ENCODE measurements around the gene DDX47.
A peak's percentile ranks its signal among the peaks of the same experiment; 100 is the strongest.
"Not testable (repeated sequence)": the region's sequence is repeated elsewhere in the genome, so short reads cannot be mapped to it uniquely, and the experiment has no call there.

DDX47 gene

GRCh38 chr12:12872139-12872933 is 59.2 kb downstream of the DDX47 start:
- peak; percentile 63 for DNase-seq (ENCODE audit: low read depth, low spot score)

GRCh38 chr12:12872934-12873275 is 59.8 kb downstream of the DDX47 start:
- DNase-seq (ENCODE audit: low read depth, low spot score), result peak; percentile 28

GRCh38 chr12:12874029-12874428 is 60.9 kb downstream of the DDX47 start:
- no peak for DNase-seq (ENCODE audit: low read depth, low spot score)

GRCh38 chr12:12875301-12875700 is 62.2 kb downstream of the DDX47 start:
- DNase-seq (ENCODE audit: low read depth, low spot score), result not testable (repeated sequence)

- DNase-seq (ENCODE audit: low read depth, low spot score), result no peak
Measured at GRCh38 chr12:12877153-12877768, 64.1 kb downstream of the DDX47 start.

- peak; percentile 29 for DNase-seq (ENCODE audit: low read depth, low spot score)
Measured at GRCh38 chr12:12877781-12878455, 64.8 kb downstream of the DDX47 start.

Data from astrocyte of the hippocampus (primary cell).